ENCODE data around the gene C19orf81.

C19orf81 gene

GRCh38 chr19:50670102-50670380 lies 20.8 kb downstream of the C19orf81 start:
- H3K4me3 ChIP-seq (ENCODE audit: control insufficient read depth, low read depth, low read length): no peak overlapping the region
- TF ChIP-seq CTCF (IDR thresholded peaks at IDR 0.05; ENCODE audit: control insufficient read depth, insufficient read depth, low read depth, low read length, missing control alignments): no peak

GRCh38 chr19:50673118-50673517 lies 23.9 kb downstream of the C19orf81 start:
- no peak for TF ChIP-seq CTCF (IDR thresholded peaks at IDR 0.05; ENCODE audit: control insufficient read depth, insufficient read depth, low read depth, low read length, missing control alignments)
- no peak for DNase-seq (ENCODE audit: low read depth)
- H3K4me3 ChIP-seq (ENCODE audit: control insufficient read depth, low read depth, low read length): no peak overlapping the region

More at GRCh38 chr19:50670102-50670380, 20.8 kb downstream of the C19orf81 start:
- no peak for DNase-seq (ENCODE audit: low read depth)

- TF ChIP-seq CTCF (IDR thresholded peaks at IDR 0.05; ENCODE audit: control insufficient read depth, insufficient read depth, low read depth, low read length, missing control alignments): no peak
- no peak for DNase-seq (ENCODE audit: low read depth)
Measured at GRCh38 chr19:50676625-50677197, 27.5 kb downstream of the C19orf81 start.

GRCh38 chr19:50677636-50678035 lies 28.4 kb downstream of the C19orf81 start:
- no peak overlapping the region for H3K4me3 ChIP-seq (ENCODE audit: control insufficient read depth, low read depth, low read length)
- TF ChIP-seq CTCF (IDR thresholded peaks at IDR 0.05; ENCODE audit: control insufficient read depth, insufficient read depth, low read depth, low read length, missing control alignments): no peak
- DNase-seq (ENCODE audit: low read depth): no peak

More at GRCh38 chr19:50676625-50677197, 27.5 kb downstream of the C19orf81 start:
- no peak overlapping the region for H3K4me3 ChIP-seq (ENCODE audit: control insufficient read depth, low read depth, low read length)

- TF ChIP-seq CTCF (IDR thresholded peaks at IDR 0.05; ENCODE audit: control insufficient read depth, insufficient read depth, low read depth, low read length, missing control alignments): no peak
- H3K4me3 ChIP-seq (ENCODE audit: control insufficient read depth, low read depth, low read length): no peak overlapping the region
- DNase-seq (ENCODE audit: low read depth): no peak
Measured at GRCh38 chr19:50678323-50678722, 29.1 kb downstream of the C19orf81 start.

GRCh38 chr19:50679177-50680125 lies 30.2 kb downstream of the C19orf81 start:
- DNase-seq (ENCODE audit: low read depth): peak; percentile 11
- no peak overlapping the region for H3K4me3 ChIP-seq (ENCODE audit: control insufficient read depth, low read depth, low read length)
- TF ChIP-seq CTCF (IDR thresholded peaks at IDR 0.05; ENCODE audit: control insufficient read depth, insufficient read depth, low read depth, low read length, missing control alignments): no peak
